Endothelial cell of umbilical vein (primary cell): ENCODE data around the gene SF3B1.

Source experiments
- EZH2 ChIP-seq: IDR thresholded peaks from 2 replicates; pipeline ENCODE4 v1.6.1; 2012; ENCODE audit warnings: borderline replicate concordance, low read depth, mild to moderate bottlenecking, moderate library complexity, low read length, inconsistent platforms; ENCODE audit not compliant: severe bottlenecking
- FOS ChIP-seq: IDR thresholded peaks from 2 replicates; pipeline ENCODE4 v1.6.1; 2011; ENCODE audit warnings: mild to moderate bottlenecking, low read length, moderate library complexity, borderline replicate concordance; ENCODE audit not compliant: insufficient read depth
- GATA2 ChIP-seq: IDR thresholded peaks from 2 replicates; pipeline ENCODE4 v1.7.0; 2011; ENCODE audit warnings: low read depth, mild to moderate bottlenecking, moderate library complexity, mixed read lengths, low read length; ENCODE audit not compliant: insufficient read length, insufficient read depth
- JUN ChIP-seq: IDR thresholded peaks from 2 replicates; pipeline ENCODE4 v1.6.1; 2011; ENCODE audit warnings: borderline replicate concordance, low read depth; ENCODE audit not compliant: insufficient read length, insufficient read depth
- MYC ChIP-seq: IDR thresholded peaks from one replicate; pipeline ENCODE4 v1.6.1; 2011; ENCODE audit warnings: mild to moderate bottlenecking, low read depth, low read length
- POLR2A ChIP-seq: IDR thresholded peaks from 2 replicates; pipeline ENCODE4 v1.6.1; 2012; ENCODE audit warnings: low read depth, mild to moderate bottlenecking, control low read depth, low read length
- POLR2AphosphoS5 ChIP-seq: IDR thresholded peaks from 2 replicates; pipeline ENCODE4 v1.6.1; 2012; ENCODE audit warnings: low read depth, mild to moderate bottlenecking, control low read depth, low read length, moderate library complexity; ENCODE audit not compliant: insufficient read depth
- TF ChIP-seq, protein P1 (sequence below), 2 donors: IDR thresholded peaks; 1 replicate in 1 of 2; 2 replicates in 1 of 2; pipeline ENCODE4 v1.5.1; 2011; ENCODE audit warnings: low read length in 2 of 2, mild to moderate bottlenecking in 2 of 2, moderate library complexity in 2 of 2, control low read depth in 1 of 2, inconsistent platforms in 1 of 2, low read depth in 1 of 2; ENCODE audit not compliant: insufficient read depth in 1 of 2; ENCODE audit errors: extremely low read depth in 1 of 2
- TF ChIP-seq, protein P2 (sequence below): IDR thresholded peaks from 2 replicates; pipeline ENCODE4 v1.6.1; 2011; ENCODE audit not compliant: insufficient read depth, insufficient read length

DNA sequence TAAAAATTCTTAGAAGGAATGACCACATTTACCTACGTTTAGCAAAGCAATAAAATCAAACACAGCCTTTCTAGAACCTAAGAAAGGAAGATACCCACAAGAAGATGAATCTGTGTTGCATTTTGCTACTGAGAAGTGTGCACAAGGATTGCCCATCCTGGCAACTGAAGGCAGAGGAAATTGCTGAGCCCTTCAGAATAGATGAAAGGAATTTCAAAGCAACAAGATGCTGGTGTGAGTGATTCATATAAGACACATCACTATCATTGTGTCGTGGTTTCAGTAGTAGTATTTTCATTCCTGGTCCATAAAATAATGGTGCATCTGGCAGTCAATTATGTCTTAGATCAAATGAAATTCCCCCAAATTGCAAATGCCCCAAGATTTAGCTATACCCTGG lies 75.9 kb downstream of the SF3B1 start:
- TF ChIP-seq, protein P1, sequence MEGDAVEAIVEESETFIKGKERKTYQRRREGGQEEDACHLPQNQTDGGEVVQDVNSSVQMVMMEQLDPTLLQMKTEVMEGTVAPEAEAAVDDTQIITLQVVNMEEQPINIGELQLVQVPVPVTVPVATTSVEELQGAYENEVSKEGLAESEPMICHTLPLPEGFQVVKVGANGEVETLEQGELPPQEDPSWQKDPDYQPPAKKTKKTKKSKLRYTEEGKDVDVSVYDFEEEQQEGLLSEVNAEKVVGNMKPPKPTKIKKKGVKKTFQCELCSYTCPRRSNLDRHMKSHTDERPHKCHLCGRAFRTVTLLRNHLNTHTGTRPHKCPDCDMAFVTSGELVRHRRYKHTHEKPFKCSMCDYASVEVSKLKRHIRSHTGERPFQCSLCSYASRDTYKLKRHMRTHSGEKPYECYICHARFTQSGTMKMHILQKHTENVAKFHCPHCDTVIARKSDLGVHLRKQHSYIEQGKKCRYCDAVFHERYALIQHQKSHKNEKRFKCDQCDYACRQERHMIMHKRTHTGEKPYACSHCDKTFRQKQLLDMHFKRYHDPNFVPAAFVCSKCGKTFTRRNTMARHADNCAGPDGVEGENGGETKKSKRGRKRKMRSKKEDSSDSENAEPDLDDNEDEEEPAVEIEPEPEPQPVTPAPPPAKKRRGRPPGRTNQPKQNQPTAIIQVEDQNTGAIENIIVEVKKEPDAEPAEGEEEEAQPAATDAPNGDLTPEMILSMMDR (IDR thresholded peaks at IDR 0.05; ENCODE audit: extremely low read depth in 1 of 2, insufficient read depth in 1 of 2, low read depth in 1 of 2, low read length in 2 of 2), result no peak
- TF ChIP-seq POLR2A (no peak), POLR2AphosphoS5 (no peak), EZH2 (no peak), FOS (no peak), JUN (no peak), MYC (no peak), GATA2 (no peak)
- TF ChIP-seq, protein P2, sequence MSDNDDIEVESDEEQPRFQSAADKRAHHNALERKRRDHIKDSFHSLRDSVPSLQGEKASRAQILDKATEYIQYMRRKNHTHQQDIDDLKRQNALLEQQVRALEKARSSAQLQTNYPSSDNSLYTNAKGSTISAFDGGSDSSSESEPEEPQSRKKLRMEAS, result no peak
